NCI-H146 (cell line): Measurements from ENCODE around the gene DGKD.

ENCODE experiments used
- DNase-seq: peaks from one replicate; lab custom pipeline; 2025; lab: John Stamatoyannopoulos, UW

DGKD gene

GRCh38 chr2:233428438-233428837 is 74.1 kb downstream of the DGKD start:
- no peak for DNase-seq

GRCh38 chr2:233429175-233429897 is 75.0 kb downstream of the DGKD start:
- no peak for DNase-seq

GRCh38 chr2:233430081-233430480 is 75.8 kb downstream of the DGKD start:
- DNase-seq = no peak

GRCh38 chr2:233430651-233431050 is 76.4 kb downstream of the DGKD start:
- DNase-seq = no peak

GRCh38 chr2:233433029-233433428 is 78.7 kb downstream of the DGKD start:
- DNase-seq = no peak

GRCh38 chr2:233433794-233434193 is 79.5 kb downstream of the DGKD start:
- DNase-seq = no peak

- DNase-seq = no peak
These were observed 80.5 kb downstream of the DGKD start for GRCh38 chr2:233434666-233435330.

GRCh38 chr2:233435436-233436190 is 81.3 kb downstream of the DGKD start:
- DNase-seq = no peak

- no peak for DNase-seq
These were observed 81.9 kb downstream of the DGKD start for GRCh38 chr2:233436191-233436581.

GRCh38 chr2:233436691-233437438 is 82.6 kb downstream of the DGKD start:
- no peak for DNase-seq

GRCh38 chr2:233437439-233437955 is 83.2 kb downstream of the DGKD start:
- no peak for DNase-seq

GRCh38 chr2:233438573-233439147 is 84.4 kb downstream of the DGKD start:
- DNase-seq = no peak

- DNase-seq = no peak
These were observed 84.9 kb downstream of the DGKD start for GRCh38 chr2:233439191-233439590.

- no peak for DNase-seq
These were observed 86.0 kb downstream of the DGKD start for GRCh38 chr2:233440314-233440713.

GRCh38 chr2:233440714-233441113 is 86.4 kb downstream of the DGKD start:
- no peak for DNase-seq

GRCh38 chr2:233441161-233442027 is 87.1 kb downstream of the DGKD start:
- DNase-seq = no peak

- DNase-seq = no peak
These were observed 87.7 kb downstream of the DGKD start for GRCh38 chr2:233442028-233442310.

GRCh38 chr2:233443511-233444183 is 89.4 kb downstream of the DGKD start:
- DNase-seq = peak; percentile 49

GRCh38 chr2:233444501-233444900 is 90.2 kb downstream of the DGKD start:
- DNase-seq = no peak

GRCh38 chr2:233445152-233445830 is 91.0 kb downstream of the DGKD start:
- no peak for DNase-seq
